GM12878 (cell line): ENCODE results near the gene NBR1. TPM values are rescaled to one million over a fixed set of nuclear protein-coding genes. Genes with fewer than 3 reads are reported as not detected.

Experiments
- CREB1 ChIP-seq: IDR thresholded peaks from 2 replicates; pipeline ENCODE4 v1.6.1; 2012; ENCODE audit warnings: low read depth, mild to moderate bottlenecking, inconsistent platforms
- EGR1 ChIP-seq, 2 experiments: IDR thresholded peaks; 1 replicate in 1 of 2; 2 replicates in 1 of 2; pipeline ENCODE4 v1.6.1; 2011 to 2012; ENCODE audit warnings: low read depth in 2 of 2, low read length in 2 of 2, borderline replicate concordance in 1 of 2, mild to moderate bottlenecking in 1 of 2, moderate library complexity in 1 of 2
- ELK1 ChIP-seq: IDR thresholded peaks from 2 replicates; pipeline ENCODE4 v1.6.1; 2012; ENCODE audit warnings: low read depth, low read length, improper control_type of control experiment
- ESRRA ChIP-seq: IDR thresholded peaks from 2 replicates; pipeline ENCODE4 v1.6.1; 2012; ENCODE audit warnings: mild to moderate bottlenecking, low read length, improper control_type of control experiment
- IRF4 ChIP-seq: IDR thresholded peaks from 2 replicates; pipeline ENCODE4 v1.6.1; 2011; ENCODE audit warnings: low read depth, low read length
- MTA3 ChIP-seq: IDR thresholded peaks from 2 replicates; pipeline ENCODE4 v1.6.1; 2012; ENCODE audit warnings: low read length, inconsistent platforms, borderline replicate concordance
- MXI1 ChIP-seq: fragments of 150-350 bp; IDR thresholded peaks from 2 replicates; pipeline ENCODE4 v1.6.1; 2011; ENCODE audit warnings: low read depth, mild to moderate bottlenecking, inconsistent platforms, low read length, improper control_type of control experiment
- NFXL1 ChIP-seq: fragments of 450-650 bp; IDR thresholded peaks from 2 replicates; pipeline ENCODE4 v1.6.1; 2017; ENCODE audit warnings: antibody characterized with exemption, mild to moderate bottlenecking, borderline replicate concordance
- NRF1 ChIP-seq: conservative IDR thresholded peaks from 2 replicates; pipeline ENCODE4 v1.6.1; 2011; ENCODE audit warnings: mild to moderate bottlenecking, low read depth, low read length, improper control_type of control experiment
- PAX8 ChIP-seq: fragments of 450-650 bp; IDR thresholded peaks from 2 replicates; pipeline ENCODE4 v1.6.1; 2017; ENCODE audit warnings: mild to moderate bottlenecking, moderate library complexity
- PBX3 ChIP-seq: IDR thresholded peaks from 2 replicates; pipeline ENCODE4 v1.6.1; 2011; ENCODE audit warnings: mild to moderate bottlenecking, low read depth, low read length, moderate library complexity; ENCODE audit not compliant: insufficient replicate concordance
- PML ChIP-seq: IDR thresholded peaks from 2 replicates; pipeline ENCODE4 v1.6.1; 2012; ENCODE audit warnings: low read length, inconsistent platforms
- PRDM15 ChIP-seq: fragments of 450-650 bp; formaldehyde crosslinking; IDR thresholded peaks from 2 replicates; pipeline ENCODE4 v1.4.0; 2020; ENCODE audit warnings: mild to moderate bottlenecking, moderate library complexity
- SMARCA5 ChIP-seq: fragments of 450-650 bp; IDR thresholded peaks from 2 replicates; pipeline ENCODE4 v1.6.1; 2017; ENCODE audit warnings: mild to moderate bottlenecking
- SPI1 ChIP-seq: IDR thresholded peaks from 2 replicates; pipeline ENCODE4 v1.6.1; 2011; ENCODE audit warnings: low read depth, mild to moderate bottlenecking, low read length, moderate library complexity, borderline replicate concordance; ENCODE audit not compliant: insufficient read depth
- YY1 ChIP-seq: IDR thresholded peaks from 2 replicates; pipeline ENCODE4 v1.6.1; 2011; ENCODE audit warnings: low read depth, mild to moderate bottlenecking, low read length
- ZBTB33 ChIP-seq: fragments of 450-650 bp; IDR thresholded peaks from 2 replicates; pipeline ENCODE4 v1.6.1; 2017; ENCODE audit warnings: mild to moderate bottlenecking
- ZNF384 ChIP-seq: IDR thresholded peaks from 2 replicates; pipeline ENCODE4 v1.6.1; 2012; ENCODE audit warnings: low read depth, mild to moderate bottlenecking, low read length, improper control_type of control experiment, borderline replicate concordance
- polyA plus RNA-seq, 11 experiments: library from polyadenylated mRNA; depleted of rRNA in 4 of 11; unstranded in 6 of 11; stranded (reverse) in 5 of 11; fragments of >200 nt; fragmentation: Nextera tagmentation in 4 of 11; fragmentation: Illumina TruSeq in 1 of 11; extraction: Ambion mirVana in 4 of 11; extraction: Trizol in 1 of 11; gene quantifications; 1 replicate in 1 of 11; 2 replicates in 10 of 11; pipeline versions ENCODE4 v1.2.1 to v1.2.3, GENCODE V29; 2011 to 2016; ENCODE audit warnings: inconsistent platforms in 2 of 11, missing spikeins in 2 of 11, low read depth in 1 of 11
- total RNA-seq, 4 experiments: library from RNA; depleted of rRNA in 3 of 4; stranded (reverse); fragments of >200 nt in 3 of 4; fragmentation: Illumina TruSeq in 1 of 4; extraction: Trizol in 1 of 4; gene quantifications; 2 replicates each; pipeline versions ENCODE4 v1.2.1 to v1.2.3, GENCODE V29; 2013 to 2021

Gene NBR1
- total and polyA plus RNA-seq, 10 of the 15 experiments (the other 5 are each of a cell fraction or from before 2014, with no cell fraction given), result 3.5 to 55.2 (median 28.2) TPM

- TF ChIP-seq ZBTB33, result no peak
- TF ChIP-seq MXI1, result peak; percentile 100
- peak; percentile 99 for TF ChIP-seq CREB1
- TF ChIP-seq SMARCA5, result no peak
- no peak for TF ChIP-seq SPI1
- no peak for TF ChIP-seq MTA3
- TF ChIP-seq PRDM15 (CRISPR knock-in tag), result no peak
- no peak for TF ChIP-seq ELK1
- no peak for TF ChIP-seq NFXL1
- no peak for TF ChIP-seq PML
- no peak for TF ChIP-seq PBX3
- peak; percentile 45 for TF ChIP-seq NRF1
- no peak for TF ChIP-seq ESRRA
- no peak for TF ChIP-seq ZNF384
- 0 out of 2 replicates have a peak, but pooled peaks have one; percentile 4 for TF ChIP-seq YY1
- TF ChIP-seq EGR1 (IDR thresholded peaks at IDR 0.05; ENCODE audit: borderline replicate concordance in 1 of 2, low read depth in 2 of 2, low read length in 2 of 2), result peak in 1 of 2 experiments; percentile 59; a peak in 1 of 3 replicates
- TF ChIP-seq IRF4, result no peak
- TF ChIP-seq PAX8, result no peak
These were observed 45.7 kb upstream of the NBR1 start, which contains the start of gene BRCA1 (continued) for GRCh38 chr17:43125133-43125966.
